ENCODE results near the gene TEF. TPM values are rescaled to one million over a fixed set of nuclear protein-coding genes. Genes with fewer than 3 reads are reported as not detected.
"Not testable (repeated sequence)": the region's sequence is repeated elsewhere in the genome, so short reads cannot be mapped to it uniquely, and the experiment has no call there.

Gene TEF
- total and polyA plus RNA-seq, 4 donors, result 8.6 to 23.3 (median 14.2) TPM

- intact Hi-C loops (cut with DNase I); H3K36me3 ChIP-seq (ENCODE audit: control insufficient read depth in 1 of 2, insufficient read depth in 2 of 2, low read length in 1 of 2); H3K4me3 ChIP-seq (ENCODE audit: low read length in 2 of 2); H3K27me3 ChIP-seq (ENCODE audit: control insufficient read depth in 1 of 2, insufficient read depth in 2 of 2, low read length in 1 of 2); H3K9me3 ChIP-seq (ENCODE audit: control insufficient read depth, low read length); DNase-seq; H3K27ac ChIP-seq (ENCODE audit: low read depth in 1 of 2, low read length in 2 of 2); H3K4me1 ChIP-seq (ENCODE audit: control insufficient read depth in 1 of 2, insufficient read depth in 2 of 2, low read length in 2 of 2); ATAC-seq (ENCODE audit: low FRiP score): not testable (repeated sequence)
- WGBS, 2 donors, result 81 to 100% methylated on average over 1 of the region's 1 CpG
These were observed 51.7 kb downstream of the TEF start for GRCh38 chr22:41433480-41433879.

GRCh38 chr22:41434361-41435003, 52.7 kb downstream of the TEF start:
- ATAC-seq (ENCODE audit: low FRiP score); H3K36me3 ChIP-seq (ENCODE audit: control insufficient read depth in 1 of 2, insufficient read depth in 2 of 2, low read length in 1 of 2); H3K9me3 ChIP-seq (ENCODE audit: control insufficient read depth, low read length); DNase-seq; H3K27me3 ChIP-seq (ENCODE audit: control insufficient read depth in 1 of 2, insufficient read depth in 2 of 2, low read length in 1 of 2); intact Hi-C loops (cut with DNase I); H3K4me3 ChIP-seq (ENCODE audit: low read length in 2 of 2); H3K4me1 ChIP-seq (ENCODE audit: control insufficient read depth in 1 of 2, insufficient read depth in 2 of 2, low read length in 2 of 2); H3K27ac ChIP-seq (ENCODE audit: low read depth in 1 of 2, low read length in 2 of 2): not testable (repeated sequence)
- WGBS, 2 donors, result 58 to 64% methylated on average over 5 of the region's 5 CpGs

- DNase-seq (no peak), ATAC-seq (ENCODE audit: low FRiP score) (no peak)
- no peaks in the 10 kb centered on the region for H3K9me3 ChIP-seq (ENCODE audit: control insufficient read depth, low read length)
- 59% methylated on average over 4 of the region's 4 CpGs for WGBS, 2 donors
- no peaks in the 10 kb centered on the region for H3K27me3 ChIP-seq (ENCODE audit: control insufficient read depth in 1 of 2, insufficient read depth in 2 of 2, low read length in 1 of 2)
- H3K4me1 ChIP-seq (ENCODE audit: control insufficient read depth in 1 of 2, insufficient read depth in 2 of 2, low read length in 2 of 2), result no peaks in the 10 kb centered on the region
- peaks cover 0 to 4% of the 10 kb centered on the region in 2 donors for H3K36me3 ChIP-seq (ENCODE audit: control insufficient read depth in 1 of 2, insufficient read depth in 2 of 2, low read length in 1 of 2)
- intact Hi-C loops (cut with DNase I), result no loop called here
- no peak overlapping the region for H3K4me3 ChIP-seq (ENCODE audit: low read length in 2 of 2)
- peak overlapping the region in 1 of 2 donors; percentile 11 for H3K27ac ChIP-seq (ENCODE audit: low read depth in 1 of 2, low read length in 2 of 2)
These were observed 53.8 kb downstream of the TEF start for GRCh38 chr22:41435560-41435959.

- Histone ChIP-seq H3K27me3 (ENCODE audit: control insufficient read depth in 1 of 2, insufficient read depth in 2 of 2, low read length in 1 of 2) (no peaks in the 10 kb centered on the region), H3K36me3 (ENCODE audit: control insufficient read depth in 1 of 2, insufficient read depth in 2 of 2, low read length in 1 of 2) (peaks cover 0 to 4% of the 10 kb centered on the region in 2 donors), H3K4me3 (ENCODE audit: low read length in 2 of 2) (no peak overlapping the region), H3K4me1 (ENCODE audit: control insufficient read depth in 1 of 2, insufficient read depth in 2 of 2, low read length in 2 of 2) (no peaks in the 10 kb centered on the region), H3K9me3 (ENCODE audit: control insufficient read depth, low read length) (no peaks in the 10 kb centered on the region), H3K27ac (ENCODE audit: low read depth in 1 of 2, low read length in 2 of 2) (no peak overlapping the region)
- 74 to 78% methylated on average over 23 of the region's 23 CpGs for WGBS, 2 donors
- ATAC-seq (ENCODE audit: low FRiP score) (no peak), DNase-seq (no peak)
- intact Hi-C loops (cut with DNase I), result no loop called here
These were observed 54.8 kb downstream of the TEF start for GRCh38 chr22:41436322-41437113.

- no peaks in the 10 kb centered on the region for H3K9me3 ChIP-seq (ENCODE audit: control insufficient read depth, low read length)
- H3K4me3 ChIP-seq (ENCODE audit: low read length in 2 of 2), result no peak overlapping the region
- intact Hi-C loops (cut with DNase I), result no loop called here
- no peaks in the 10 kb centered on the region for H3K4me1 ChIP-seq (ENCODE audit: control insufficient read depth in 1 of 2, insufficient read depth in 2 of 2, low read length in 2 of 2)
- WGBS, 2 donors, result 76 to 80% methylated on average over 7 of the region's 7 CpGs
- no peak overlapping the region for H3K27ac ChIP-seq (ENCODE audit: low read depth in 1 of 2, low read length in 2 of 2)
- peaks cover 0 to 4% of the 10 kb centered on the region in 2 donors for H3K36me3 ChIP-seq (ENCODE audit: control insufficient read depth in 1 of 2, insufficient read depth in 2 of 2, low read length in 1 of 2)
- ATAC-seq (ENCODE audit: low FRiP score) (no peak), DNase-seq (no peak)
- no peaks in the 10 kb centered on the region for H3K27me3 ChIP-seq (ENCODE audit: control insufficient read depth in 1 of 2, insufficient read depth in 2 of 2, low read length in 1 of 2)
These were observed 55.5 kb downstream of the TEF start for GRCh38 chr22:41437198-41437597.

- H3K27ac ChIP-seq (ENCODE audit: low read depth in 1 of 2, low read length in 2 of 2); DNase-seq; H3K4me3 ChIP-seq (ENCODE audit: low read length in 2 of 2); H3K36me3 ChIP-seq (ENCODE audit: control insufficient read depth in 1 of 2, insufficient read depth in 2 of 2, low read length in 1 of 2); H3K9me3 ChIP-seq (ENCODE audit: control insufficient read depth, low read length); H3K27me3 ChIP-seq (ENCODE audit: control insufficient read depth in 1 of 2, insufficient read depth in 2 of 2, low read length in 1 of 2); H3K4me1 ChIP-seq (ENCODE audit: control insufficient read depth in 1 of 2, insufficient read depth in 2 of 2, low read length in 2 of 2); ATAC-seq (ENCODE audit: low FRiP score); intact Hi-C loops (cut with DNase I): not testable (repeated sequence)
- 70 to 75% methylated on average over 5 of the region's 5 CpGs for WGBS, 2 donors
These were observed 58.8 kb downstream of the TEF start for GRCh38 chr22:41440511-41440910.

- DNase-seq (no peak), ATAC-seq (ENCODE audit: low FRiP score) (no peak)
- Histone ChIP-seq H3K27me3 (ENCODE audit: control insufficient read depth in 1 of 2, insufficient read depth in 2 of 2, low read length in 1 of 2) (peaks cover 0 to 2% of the 10 kb centered on the region in 2 donors), H3K4me3 (ENCODE audit: low read length in 2 of 2) (no peak overlapping the region), H3K9me3 (ENCODE audit: control insufficient read depth, low read length) (no peaks in the 10 kb centered on the region), H3K4me1 (ENCODE audit: control insufficient read depth in 1 of 2, insufficient read depth in 2 of 2, low read length in 2 of 2) (no peaks in the 10 kb centered on the region), H3K36me3 (ENCODE audit: control insufficient read depth in 1 of 2, insufficient read depth in 2 of 2, low read length in 1 of 2) (no peaks in the 10 kb centered on the region), H3K27ac (ENCODE audit: low read depth in 1 of 2, low read length in 2 of 2) (no peak overlapping the region)
- intact Hi-C loops (cut with DNase I), result no loop called here
- WGBS, 2 donors, result 61 to 62% methylated on average over 2 of the region's 2 CpGs
These were observed 60.6 kb downstream of the TEF start for GRCh38 chr22:41442240-41442792.

GRCh38 chr22:41444360-41445128, 62.8 kb downstream of the TEF start:
- peaks cover 0 to 2% of the 10 kb centered on the region in 2 donors for H3K27me3 ChIP-seq (ENCODE audit: control insufficient read depth in 1 of 2, insufficient read depth in 2 of 2, low read length in 1 of 2)
- DNase-seq (peak; percentile 94 to 97), ATAC-seq (ENCODE audit: low FRiP score) (peak; percentile 84)
- peak overlapping the region; percentile 15 to 90 for H3K27ac ChIP-seq (ENCODE audit: low read depth in 1 of 2, low read length in 2 of 2)
- no peaks in the 10 kb centered on the region for H3K9me3 ChIP-seq (ENCODE audit: control insufficient read depth, low read length)
- intact Hi-C loops (cut with DNase I), result loop anchor here in 1 of 2 donors (5.0 kb wide), 2 partner anchors 38 to 83 kb away; no protein-coding TSS in a partner anchor
- H3K4me1 ChIP-seq (ENCODE audit: control insufficient read depth in 1 of 2, insufficient read depth in 2 of 2, low read length in 2 of 2), result no peaks in the 10 kb centered on the region
- WGBS, 2 donors, result 0 to 1% methylated on average over 35 of the region's 35 CpGs
- peak overlapping the region; percentile 71 to 96 for H3K4me3 ChIP-seq (ENCODE audit: low read length in 2 of 2)
- H3K36me3 ChIP-seq (ENCODE audit: control insufficient read depth in 1 of 2, insufficient read depth in 2 of 2, low read length in 1 of 2), result no peaks in the 10 kb centered on the region

Measured in aorta (tissue), 5 donors.